RCC 7860 (cell line): ENCODE results near the gene CDH23.

Experiments used
- DNase-seq: peaks from one replicate; pipeline ENCODE4 v3.0.0-alpha.2; 2015; ENCODE audit warnings: low spot score
- FAIRE-seq: peaks from 2 replicates; lab custom pipeline; 2012; peaks lifted over from hg19 to GRCh38; lab: Jason Lieb, UNC

Gene CDH23

DNA sequence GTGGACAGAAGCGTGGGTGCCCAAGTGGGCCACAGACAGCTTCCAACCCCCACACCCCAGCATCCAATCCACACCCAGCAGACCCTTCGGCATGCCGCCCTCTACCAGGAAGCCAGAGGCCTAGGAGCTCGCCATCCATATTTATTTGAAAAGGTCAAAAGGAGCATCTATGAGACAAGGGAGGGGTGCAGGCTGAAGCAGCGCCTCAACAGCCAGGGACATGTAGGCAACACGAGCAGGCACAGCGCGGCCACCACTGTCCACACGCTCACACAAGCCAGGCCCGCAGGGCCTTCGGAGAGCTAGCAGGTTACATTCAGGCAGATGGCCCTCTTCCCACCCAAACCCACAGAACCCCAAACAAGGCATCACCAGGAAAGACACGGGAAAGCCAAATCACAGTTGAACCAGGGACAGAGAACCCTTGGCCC lies 419.7 kb downstream of the CDH23 start:
- DNase-seq (no peak), FAIRE-seq (no peak)

DNA sequence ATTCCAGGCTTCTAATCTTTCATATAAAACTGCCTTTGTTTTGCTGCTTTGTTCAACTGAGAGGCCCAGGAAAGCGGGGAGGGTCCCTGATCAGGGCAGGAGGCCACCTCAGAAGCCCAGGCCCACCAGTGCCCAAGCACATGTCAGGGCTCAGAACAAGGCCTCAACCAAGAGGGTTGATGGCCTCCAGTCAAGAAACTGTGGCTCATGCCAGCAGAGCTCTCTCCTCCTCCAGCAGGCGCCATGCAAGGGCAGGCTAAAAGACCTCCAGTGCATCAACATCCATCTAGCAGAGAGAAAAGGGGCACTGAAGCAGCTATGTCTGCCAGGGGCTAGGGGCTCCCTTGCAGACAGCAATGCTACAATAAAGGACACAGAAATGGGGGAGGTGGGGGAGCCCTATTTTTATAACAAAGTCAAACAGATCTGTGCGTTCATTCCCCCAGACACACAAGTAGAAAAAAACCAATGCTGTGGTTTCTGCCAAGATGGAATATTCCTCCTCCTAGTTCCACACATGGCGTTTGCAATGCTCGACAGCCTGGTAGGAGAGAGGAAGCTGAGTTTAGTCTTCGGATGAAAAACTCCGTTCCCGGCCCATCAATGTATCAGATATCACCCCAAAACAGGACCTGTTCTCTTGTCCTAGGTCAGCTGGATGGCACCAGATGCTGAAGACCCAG lies 420.4 kb downstream of the CDH23 start:
- no peak for FAIRE-seq
- DNase-seq = no peak

DNA sequence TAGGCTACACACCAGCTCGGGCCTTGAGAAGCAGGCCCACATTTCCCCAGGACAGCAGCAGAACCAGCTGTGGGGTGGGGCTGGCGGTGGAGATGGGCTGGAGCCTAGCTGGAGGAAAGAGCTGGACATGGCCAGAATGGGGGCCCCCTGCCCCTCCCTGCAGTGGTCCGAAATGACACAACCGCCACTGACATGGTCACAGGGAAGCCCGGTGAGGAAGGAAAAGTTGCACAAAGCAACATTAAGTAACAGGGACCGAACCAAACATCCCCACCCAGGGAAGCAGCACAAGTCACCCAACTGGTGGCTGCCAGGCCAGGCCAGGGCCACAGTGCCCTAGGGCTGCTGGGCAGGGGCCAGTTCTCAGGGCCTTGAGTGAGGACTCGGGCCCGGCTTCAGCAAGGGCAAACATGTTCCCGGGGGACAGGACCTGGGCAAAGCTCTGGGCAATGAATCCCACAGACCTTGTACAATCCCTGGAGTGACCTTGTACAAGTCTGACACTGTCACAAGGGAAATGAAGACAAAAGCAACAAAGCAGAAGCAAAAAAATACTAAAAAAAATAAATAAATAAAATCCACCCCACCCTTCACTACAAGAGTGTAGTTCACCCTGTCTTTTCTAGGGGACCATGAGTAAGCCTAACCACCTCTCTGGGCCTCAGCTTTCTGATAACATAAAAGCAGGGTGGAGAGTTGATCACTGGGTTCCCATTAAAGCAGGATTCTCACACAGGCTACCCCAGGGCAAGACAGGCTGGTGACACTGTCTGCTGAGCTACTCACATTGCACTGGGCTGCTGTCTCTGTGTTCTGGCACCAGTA lies 421.3 kb downstream of the CDH23 start:
- FAIRE-seq (no peak), DNase-seq (no peak)

DNA sequence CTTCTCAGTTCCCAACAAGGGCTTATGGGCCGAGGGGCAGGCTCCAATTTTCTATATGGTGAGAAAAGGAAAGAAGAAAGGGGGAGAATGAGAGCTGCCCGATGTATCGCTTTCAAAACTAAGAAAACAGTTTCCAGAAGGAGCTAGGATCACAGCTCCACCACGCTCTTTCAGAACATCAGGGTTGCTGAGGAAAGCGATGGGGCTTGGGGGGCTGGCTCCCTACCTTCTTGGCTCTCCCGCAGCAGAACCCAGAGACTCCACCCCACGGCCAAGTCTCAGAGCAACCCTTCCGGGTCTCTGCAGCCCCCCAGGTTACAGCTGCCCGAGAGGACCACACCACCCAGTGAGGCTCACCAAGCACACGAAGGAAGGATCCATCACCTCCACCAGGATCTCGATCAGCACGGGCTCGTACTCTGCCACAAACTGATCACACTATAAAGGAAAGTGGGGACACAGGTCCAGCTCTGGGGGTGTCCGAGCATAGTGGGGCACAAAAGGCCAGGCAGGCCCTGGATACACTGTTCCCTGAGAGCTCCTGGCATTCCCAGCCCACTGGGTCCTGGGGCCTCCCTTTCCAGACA lies 422.0 kb downstream of the CDH23 start:
- DNase-seq = no peak
- FAIRE-seq = no peak

DNA sequence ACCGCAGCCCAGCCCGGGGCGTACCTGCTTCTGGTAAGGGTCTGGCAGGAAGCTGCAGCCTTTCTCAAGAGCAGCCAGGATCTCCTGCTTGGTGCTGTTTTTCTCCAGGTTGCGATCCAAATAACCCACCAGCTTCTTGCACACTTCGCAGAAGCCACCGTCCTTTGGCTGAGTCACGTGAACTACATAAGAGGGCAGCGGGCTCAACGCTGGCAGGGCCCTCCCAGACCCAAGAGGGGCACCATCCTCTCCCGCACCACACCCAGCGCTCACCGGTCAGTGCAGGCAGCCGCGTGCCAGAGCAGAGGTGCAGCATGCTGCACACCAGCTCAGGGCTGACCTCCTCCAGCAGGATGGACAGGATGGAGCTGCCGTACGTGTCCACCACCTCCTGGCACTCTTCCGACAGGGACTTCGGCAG lies 422.7 kb downstream of the CDH23 start:
- no peak for FAIRE-seq
- DNase-seq = no peak

DNA sequence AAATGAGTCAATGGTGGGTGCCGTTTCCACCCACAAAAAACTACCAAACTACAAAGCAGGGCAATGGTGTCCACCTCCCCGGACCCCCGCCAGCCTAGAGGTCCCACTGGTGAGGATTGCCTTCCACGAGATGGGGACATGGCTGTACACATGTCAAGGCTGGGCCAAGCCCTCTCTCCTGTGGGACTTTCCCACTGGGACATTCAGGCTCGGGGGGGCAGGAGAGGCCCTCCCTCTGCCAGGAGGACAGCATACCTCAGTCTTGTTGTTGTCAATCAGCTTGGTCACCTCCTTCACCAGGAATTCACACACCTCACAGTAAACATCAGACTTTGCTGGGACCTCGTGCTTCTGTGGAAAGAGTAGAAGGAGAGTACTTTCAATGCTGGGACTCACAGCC lies 423.3 kb downstream of the CDH23 start:
- DNase-seq (no peak), FAIRE-seq (no peak)

DNA sequence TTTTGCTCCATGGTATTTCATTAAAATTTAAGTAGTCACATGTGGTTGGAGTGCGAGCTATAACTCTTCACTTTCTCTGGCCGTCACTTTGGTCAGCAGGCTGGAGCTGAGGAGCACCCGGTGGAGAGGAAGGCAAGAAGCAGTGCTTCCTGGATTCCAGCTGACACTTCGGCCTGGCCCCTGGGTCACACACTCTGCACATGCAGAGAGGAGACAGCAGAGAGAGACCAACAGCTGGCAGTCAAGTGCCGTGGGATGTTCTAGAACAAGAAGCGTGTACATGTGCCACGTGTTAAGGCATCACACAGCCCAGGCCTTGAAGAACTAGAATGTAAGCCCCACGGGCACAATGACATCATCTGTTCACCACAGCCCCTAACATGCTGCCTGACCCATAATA lies 424.2 kb downstream of the CDH23 start:
- FAIRE-seq = no peak
- no peak for DNase-seq

DNA sequence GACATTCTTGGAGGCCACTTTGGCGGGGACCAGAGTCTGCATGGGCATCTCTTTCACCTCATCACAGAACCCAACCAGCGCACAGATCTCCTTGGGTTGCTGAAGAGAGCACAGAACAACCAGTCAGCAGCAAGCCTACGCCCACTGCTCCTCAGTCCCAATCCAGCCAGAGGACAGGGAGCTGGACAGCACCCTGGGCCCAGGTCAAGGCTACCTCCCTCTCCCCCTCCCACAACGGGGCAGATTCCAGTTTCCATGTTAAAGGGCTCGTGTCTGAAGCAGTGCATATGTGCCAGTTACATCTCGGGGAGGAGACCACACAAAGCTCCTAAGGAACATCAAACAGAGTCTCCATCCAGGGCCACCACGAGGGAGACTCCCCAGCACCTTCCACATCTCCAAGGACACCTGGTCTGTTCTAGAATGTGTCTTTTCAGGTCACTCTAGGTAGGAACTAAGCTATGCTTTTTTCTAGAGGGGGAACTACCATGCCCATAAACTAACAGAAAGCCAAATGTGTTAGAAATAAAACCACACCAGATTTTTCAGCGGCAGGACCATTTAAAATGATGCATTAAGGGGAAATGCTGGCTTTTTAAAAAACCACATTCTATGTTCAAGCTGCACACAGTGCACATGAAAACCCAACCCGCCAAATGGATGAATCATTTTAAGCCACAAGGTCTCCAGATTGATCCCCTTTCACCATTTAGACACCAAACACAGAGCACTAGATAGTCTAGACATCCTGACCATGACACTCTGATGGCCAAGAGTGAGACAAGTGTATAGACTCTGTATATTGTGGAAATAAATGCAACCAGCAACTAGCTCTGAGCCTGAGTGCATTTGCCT lies 425.4 kb downstream of the CDH23 start:
- DNase-seq (no peak), FAIRE-seq (no peak)

DNA sequence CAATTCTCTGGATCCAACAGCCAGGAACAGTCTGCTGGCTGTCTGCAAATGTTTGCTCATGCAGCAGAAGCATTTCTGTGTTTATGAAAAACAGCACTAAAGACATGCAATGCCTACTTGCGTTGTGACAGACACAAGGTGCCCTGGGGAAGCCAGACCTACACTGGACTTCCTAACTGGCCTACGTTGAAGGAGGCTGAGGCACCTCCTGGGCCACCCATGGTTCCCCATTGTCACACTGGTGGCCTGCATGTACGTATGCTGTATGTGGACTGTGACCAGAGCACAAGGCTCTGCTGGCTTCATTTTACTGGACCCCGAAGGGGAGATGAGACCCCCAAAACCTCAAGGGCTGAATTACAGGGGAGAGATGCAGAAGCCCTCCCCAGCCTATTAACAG lies 426.6 kb downstream of the CDH23 start:
- DNase-seq (no peak), FAIRE-seq (no peak)

DNA sequence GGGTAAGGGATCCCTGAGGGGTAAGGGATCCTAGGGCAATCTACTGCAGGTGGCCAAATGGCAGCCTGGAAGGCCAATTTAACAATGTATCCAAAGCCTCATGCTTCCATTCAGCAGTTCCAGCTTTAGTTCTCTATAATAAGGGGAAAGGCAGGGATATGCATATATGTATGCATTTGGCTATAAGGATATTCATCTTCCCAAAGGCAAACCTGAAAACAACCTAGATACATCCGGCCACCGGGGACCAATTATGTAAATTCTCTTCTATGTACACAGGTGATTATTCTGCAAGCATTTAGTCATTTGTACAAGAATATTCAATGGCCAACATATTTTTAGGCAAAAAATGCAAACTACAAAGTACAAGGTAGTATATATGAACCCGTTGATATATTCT lies 427.6 kb downstream of the CDH23 start:
- FAIRE-seq (no peak), DNase-seq (no peak)

DNA sequence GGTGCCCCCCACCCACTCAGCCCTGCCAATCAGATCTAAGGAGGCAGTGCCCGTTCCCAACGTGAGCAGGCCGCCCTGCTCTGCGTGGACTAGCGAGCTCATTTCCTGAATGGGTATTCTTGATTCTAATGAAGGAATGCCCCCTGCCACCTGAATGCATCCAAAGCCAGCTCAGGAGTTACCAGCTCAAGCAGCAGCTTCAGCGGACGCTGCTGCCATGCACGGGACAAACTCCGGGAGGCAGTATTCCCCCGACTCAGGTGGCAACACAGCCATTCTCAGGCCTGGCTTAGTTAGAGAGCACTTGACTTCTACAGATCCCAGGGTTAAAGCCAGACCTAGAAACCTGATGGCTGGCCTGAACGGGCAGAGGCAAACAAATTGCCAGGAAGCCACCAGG lies 428.5 kb downstream of the CDH23 start:
- FAIRE-seq (no peak), DNase-seq (no peak)

DNA sequence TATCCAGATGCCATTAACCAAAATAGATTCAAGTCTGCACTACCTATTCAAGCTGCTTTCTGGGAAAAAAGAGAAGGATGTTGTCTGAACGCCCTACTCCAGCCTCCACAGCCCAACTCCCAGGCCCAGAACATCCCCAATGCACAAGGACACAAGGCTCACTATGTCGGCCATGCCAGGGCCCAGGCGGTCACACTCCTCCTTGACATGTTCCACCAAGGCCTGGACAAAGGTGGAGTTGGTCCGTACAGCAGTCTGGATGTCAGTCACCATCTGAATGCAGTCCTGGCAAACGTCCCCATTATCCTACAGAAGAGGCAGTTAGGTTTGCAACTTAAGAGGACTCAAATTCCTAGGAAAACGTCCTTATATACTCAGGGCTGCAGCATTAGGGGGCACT lies 431.1 kb downstream of the CDH23 start:
- DNase-seq (no peak), FAIRE-seq (no peak)

DNA sequence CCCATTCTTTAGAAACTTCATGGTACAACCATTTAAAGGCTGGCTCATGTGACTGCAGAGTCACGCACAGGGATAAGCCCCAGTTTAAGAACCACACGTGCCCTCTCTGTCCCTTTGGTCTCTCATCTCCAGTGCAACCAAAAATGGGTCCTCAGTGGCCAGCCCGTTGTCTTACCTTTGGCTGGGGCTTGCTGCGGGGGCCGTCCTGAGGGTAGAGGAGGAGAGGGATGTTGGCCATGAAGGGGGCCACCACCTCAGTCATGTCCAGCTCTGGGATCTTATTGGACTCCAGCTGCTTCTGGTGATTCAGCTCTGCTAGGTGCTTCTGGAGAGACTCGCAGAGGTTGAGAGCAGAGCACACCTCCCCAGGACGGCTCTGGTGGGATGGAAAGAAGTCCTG lies 432.0 kb downstream of the CDH23 start:
- DNase-seq (no peak), FAIRE-seq (no peak)

DNA sequence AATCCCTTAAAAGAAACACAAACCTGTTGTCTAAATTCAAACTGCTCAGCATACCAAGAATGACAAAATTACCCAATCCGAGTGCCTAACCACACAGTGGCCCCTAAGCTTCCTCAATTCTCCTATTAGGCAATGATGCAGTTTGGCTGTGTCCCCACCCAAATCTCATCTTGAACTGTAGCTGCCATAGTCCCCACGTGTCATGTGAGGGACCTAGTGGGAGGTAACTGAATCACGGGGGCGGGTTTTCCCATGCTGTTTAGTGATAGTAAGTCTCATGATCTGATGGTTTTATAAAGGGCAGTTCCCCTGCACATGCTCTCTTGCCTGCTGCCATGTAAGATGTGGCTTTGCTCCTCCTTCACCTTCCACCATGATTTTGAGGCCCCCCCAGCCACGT lies 432.5 kb downstream of the CDH23 start:
- no peak for FAIRE-seq

DNA sequence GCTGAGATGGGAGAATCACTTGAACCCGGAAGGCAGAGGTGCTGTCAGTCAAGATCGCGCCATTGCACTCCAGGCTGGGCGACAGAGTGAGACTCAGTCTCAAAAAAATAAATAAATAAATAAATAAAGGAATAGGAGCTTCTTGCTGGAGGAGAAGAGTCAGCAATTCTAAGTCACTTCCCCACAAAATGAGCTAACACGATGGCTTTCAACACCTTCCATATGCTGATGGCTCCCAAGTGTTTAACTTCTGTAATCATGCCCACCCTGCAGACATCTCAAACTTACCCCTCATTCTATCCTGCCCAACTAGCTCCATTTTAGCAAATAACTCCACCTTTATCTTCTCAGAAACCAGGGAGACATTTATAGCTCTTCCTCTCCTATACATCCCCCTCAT lies 433.2 kb downstream of the CDH23 start:
- DNase-seq = no peak
- FAIRE-seq = no peak

More for the DNA sequence above, 432.5 kb downstream of the CDH23 start:
- no peak for DNase-seq

DNA sequence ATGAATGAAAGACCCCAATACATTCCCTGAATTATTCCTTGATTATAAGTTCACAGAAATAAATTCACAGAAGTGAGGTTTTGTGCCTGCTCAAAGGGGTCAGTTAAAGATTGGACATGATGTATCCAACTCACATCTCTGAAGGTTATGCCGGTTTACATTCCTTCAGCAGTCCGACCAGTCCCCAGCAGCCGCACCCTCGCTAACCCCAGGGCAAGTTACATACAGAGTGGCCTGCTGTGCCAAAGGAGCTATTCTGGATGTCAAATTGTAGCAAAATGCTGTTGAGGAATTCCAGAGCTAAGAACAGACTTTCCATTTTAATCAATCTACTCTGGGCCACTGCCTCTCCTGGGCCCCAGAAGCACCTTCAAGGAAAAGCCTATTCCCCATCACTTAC lies 434.0 kb downstream of the CDH23 start:
- DNase-seq = no peak
- no peak for FAIRE-seq

DNA sequence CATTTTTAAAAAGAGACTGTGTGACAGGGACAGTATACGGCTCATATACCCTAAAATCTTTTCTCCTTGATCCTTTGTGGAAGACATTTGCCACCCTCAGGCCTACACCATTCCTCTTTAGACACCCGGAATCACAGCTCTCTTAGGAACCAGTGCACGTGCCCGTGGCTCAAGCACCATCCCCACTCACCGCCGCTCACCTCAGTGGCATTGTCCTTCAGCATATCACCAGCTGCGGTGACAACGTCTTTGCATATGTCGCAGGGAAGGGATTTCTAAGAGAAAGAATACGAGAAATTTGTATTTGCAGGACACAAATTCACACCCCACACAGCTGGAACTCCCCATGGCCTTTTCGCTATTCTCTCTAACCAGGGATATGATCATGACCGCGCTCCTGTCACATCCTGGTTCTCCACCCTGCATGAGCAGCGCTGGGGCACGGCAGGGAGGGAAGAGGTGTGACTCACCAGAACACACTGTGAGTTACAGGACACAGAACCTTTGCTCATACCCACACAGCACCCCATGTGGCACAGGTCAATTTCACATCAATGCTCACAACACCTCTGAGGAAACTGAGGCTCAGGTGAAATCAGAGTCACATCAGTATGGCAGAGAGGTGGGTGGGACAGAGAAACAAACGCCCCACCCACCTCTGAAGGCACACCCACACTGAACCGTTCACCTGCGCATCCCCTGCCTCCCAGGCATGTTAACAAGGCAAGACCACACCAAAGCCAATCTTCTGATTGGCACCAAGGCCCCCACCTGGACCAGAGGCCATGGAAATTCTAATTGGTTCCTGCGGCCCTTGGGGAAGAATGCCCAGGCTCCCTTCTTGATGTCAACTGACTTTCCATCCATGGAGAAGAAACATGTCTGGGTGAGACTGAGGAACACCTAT lies 435.2 kb downstream of the CDH23 start:
- DNase-seq (peak; percentile 75), FAIRE-seq (peak; percentile 73)

DNA sequence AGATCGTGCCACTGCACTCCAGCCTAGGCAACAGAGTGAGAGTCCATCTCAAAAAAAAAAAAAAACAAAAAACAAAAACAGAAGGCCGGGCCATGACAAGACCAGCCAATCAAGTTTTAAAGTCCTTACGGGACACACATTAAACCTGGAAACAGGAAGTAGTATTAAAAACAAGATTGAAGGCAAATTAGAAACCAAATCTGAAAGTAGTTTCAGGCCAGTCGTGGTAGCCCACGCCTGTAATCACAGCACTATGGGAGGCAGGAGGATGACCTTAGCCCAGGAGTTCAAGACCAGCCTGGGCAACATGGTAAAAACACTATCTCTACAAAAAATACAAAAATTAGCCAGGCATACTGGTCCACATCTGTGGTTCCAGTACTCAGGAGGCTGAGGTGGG lies 436.2 kb downstream of the CDH23 start:
- DNase-seq = no peak
- no peak for FAIRE-seq

DNA sequence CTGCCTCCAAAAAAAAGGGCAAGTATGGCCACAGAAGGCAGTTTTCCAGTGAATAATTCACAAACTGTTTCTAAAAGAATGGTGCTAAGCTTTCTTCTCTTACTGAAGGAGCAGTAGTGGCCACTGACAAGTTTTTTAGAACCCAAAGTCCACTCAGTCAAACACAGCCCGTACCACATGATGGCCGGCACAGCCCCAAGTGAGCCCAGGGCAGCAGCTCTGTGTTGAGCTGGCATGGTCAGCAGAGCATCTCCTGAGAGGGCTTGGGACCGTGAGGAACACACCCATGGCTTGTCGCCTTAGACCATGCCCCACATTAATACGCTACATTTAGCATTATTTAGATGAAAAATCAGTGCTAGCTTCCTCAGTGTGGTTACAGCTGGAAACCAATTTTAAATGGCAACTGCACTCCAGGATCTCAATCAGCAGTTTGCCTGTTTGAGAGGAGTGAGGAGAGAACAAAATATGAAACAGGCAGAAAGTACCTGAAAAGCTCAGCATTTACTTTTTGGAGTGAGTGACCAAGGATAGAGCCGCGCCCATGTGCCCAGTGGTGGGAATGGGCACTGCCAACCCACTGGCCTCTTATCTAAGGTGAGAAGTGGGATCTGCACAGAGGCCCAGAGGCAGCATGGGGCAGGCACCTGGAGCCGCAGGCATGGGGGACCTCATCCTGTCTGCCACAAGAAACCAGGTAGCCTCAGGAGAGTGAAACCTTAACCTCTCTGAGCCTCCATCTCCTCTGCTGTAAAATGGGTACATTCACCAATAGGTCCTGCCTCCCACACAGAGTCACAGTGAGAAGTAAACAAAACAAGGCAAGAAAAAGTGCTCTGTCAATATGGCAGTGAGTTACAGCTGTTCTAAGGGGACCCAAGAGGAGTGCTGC lies 437.0 kb downstream of the CDH23 start:
- no peak for DNase-seq
- no peak for FAIRE-seq
